WERI-Rb-1 (cell line): ENCODE data around the gene ATP23.

Experiments
- DNase-seq: peaks from one replicate; pipeline ENCODE4 v3.0.0-alpha.2; 2020
- H3K27ac ChIP-seq: fragments of 250-450 bp; sonication (Bioruptor Pico); 2 replicates; pipeline ENCODE4 v1.5.1; 2020; ENCODE audit warnings: mild to moderate bottlenecking, moderate library complexity
- H3K27me3 ChIP-seq: fragments of 250-450 bp; sonication (Bioruptor Pico); 2 replicates; pipeline ENCODE4 v1.5.1; 2021; ENCODE audit warnings: mild to moderate bottlenecking, low read depth, moderate library complexity; ENCODE audit not compliant: insufficient read depth, severe bottlenecking
- H3K36me3 ChIP-seq: fragments of 250-450 bp; sonication (Bioruptor Pico); 2 replicates; pipeline ENCODE4 v1.5.1; 2020; ENCODE audit warnings: mild to moderate bottlenecking, moderate library complexity
- H3K4me3 ChIP-seq: 2 replicates; pipeline ENCODE4 v1.5.1; 2011; ENCODE audit warnings: low read depth, mild to moderate bottlenecking, control low read depth, low read length
- H3K9me3 ChIP-seq: fragments of 250-450 bp; sonication (Bioruptor Pico); 2 replicates; pipeline ENCODE4 v1.5.1; 2021; ENCODE audit warnings: mild to moderate bottlenecking, moderate library complexity; ENCODE audit not compliant: severe bottlenecking
- CTCF ChIP-seq: IDR thresholded peaks from 2 replicates; pipeline ENCODE4 v1.5.1; 2011; ENCODE audit warnings: low read depth, mild to moderate bottlenecking, control low read depth, inconsistent platforms, low read length

ATP23 gene

GRCh38 chr12:57899010-57899662 is 42.2 kb upstream of the ATP23 start:
- TF ChIP-seq CTCF: no peak
- Histone ChIP-seq H3K36me3 (no peaks in the 10 kb centered on the region), H3K27me3 (no peaks in the 10 kb centered on the region), H3K4me3 (no peak overlapping the region), H3K9me3 (no peaks in the 10 kb centered on the region), H3K27ac (no peak overlapping the region)
- no peak for DNase-seq

DNA sequence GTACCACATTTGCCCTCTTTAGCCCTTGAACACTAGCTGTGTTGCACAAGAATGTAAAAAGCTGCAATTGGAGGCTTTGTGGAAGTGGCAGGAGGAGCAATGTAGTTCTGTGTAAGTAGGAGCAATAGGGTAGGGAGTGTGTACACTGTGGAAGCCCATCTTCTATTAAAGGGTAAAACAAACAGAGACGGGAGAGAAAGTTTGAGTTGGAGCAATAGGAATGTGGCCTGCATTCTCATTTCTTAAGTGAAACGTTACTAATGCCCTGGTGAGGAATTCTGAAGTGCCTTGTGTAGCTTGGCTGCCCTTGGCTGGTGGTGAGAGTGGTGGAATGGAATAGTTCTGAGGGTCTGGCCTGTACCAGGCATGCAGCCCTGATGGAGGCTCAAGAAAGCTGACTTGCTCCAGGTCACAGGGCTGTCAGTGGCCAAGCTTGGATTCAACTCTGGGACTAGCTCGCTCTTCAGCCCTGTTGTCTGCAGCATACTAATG is 38.8 kb upstream of the ATP23 start:
- H3K27me3 ChIP-seq: no peaks in the 10 kb centered on the region
- H3K27ac ChIP-seq: no peak overlapping the region
- no peaks in the 10 kb centered on the region for H3K9me3 ChIP-seq
- H3K36me3 ChIP-seq: no peaks in the 10 kb centered on the region
- no peak for DNase-seq
- H3K4me3 ChIP-seq: no peak overlapping the region
- TF ChIP-seq CTCF: no peak

GRCh38 chr12:57904426-57904825 is 36.9 kb upstream of the ATP23 start:
- no peak for DNase-seq
- Histone ChIP-seq H3K27me3 (peaks cover 4% of the 10 kb centered on the region), H3K9me3 (no peaks in the 10 kb centered on the region), H3K4me3 (no peak overlapping the region), H3K36me3 (no peaks in the 10 kb centered on the region), H3K27ac (no peak overlapping the region)
- no peak for TF ChIP-seq CTCF

DNA sequence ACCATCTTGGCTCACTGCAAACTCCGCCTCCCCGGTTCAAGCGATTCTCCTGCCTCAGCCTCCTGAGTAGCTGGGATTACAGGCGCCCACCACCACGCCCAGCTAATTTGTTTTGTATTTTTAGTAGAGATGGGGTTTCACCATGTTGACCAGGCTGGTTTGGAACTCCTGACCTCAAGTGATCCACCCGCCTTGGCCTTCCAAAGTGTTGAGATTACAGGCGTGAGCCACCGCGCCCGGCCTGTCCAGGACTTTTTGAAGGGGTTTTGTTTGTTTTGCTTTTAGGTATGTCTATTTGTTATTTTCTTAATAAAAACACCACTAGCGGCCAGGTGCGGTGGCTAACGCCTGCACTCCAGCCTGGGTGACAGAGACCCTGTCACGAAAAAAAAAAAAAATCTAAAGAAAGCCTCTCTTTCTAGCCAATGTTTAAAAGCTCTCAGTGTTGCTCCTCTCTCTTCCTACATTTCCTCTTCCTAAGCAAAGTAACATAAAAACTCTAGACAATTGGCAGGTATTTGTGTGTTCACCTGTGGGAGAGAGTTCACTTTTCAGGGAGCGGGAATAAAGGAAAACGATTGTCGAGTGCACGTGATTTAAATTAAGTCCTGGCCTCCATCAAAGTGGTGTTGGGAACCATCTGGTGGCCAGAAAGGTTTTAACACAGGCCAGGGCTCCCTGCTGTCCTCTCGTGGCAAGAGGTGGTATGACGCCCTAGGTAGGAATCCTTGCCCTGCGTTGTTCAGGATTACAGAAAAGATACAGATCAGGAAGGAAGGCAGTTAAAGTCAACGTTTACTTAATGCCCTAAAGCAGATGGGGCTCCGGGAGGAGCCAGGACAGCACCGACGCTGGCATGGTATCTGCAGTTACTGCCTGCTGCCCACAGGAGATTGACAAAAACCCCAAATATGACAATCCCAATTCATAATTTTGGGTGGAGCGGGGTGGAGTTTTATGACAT is 36.2 kb upstream of the ATP23 start:
- peak; percentile 90 for DNase-seq
- peaks cover 4% of the 10 kb centered on the region for H3K27me3 ChIP-seq
- no peak overlapping the region for H3K4me3 ChIP-seq
- no peaks in the 10 kb centered on the region for H3K9me3 ChIP-seq
- TF ChIP-seq CTCF: peak; percentile 99
- H3K27ac ChIP-seq: no peak overlapping the region
- H3K36me3 ChIP-seq: no peaks in the 10 kb centered on the region

DNA sequence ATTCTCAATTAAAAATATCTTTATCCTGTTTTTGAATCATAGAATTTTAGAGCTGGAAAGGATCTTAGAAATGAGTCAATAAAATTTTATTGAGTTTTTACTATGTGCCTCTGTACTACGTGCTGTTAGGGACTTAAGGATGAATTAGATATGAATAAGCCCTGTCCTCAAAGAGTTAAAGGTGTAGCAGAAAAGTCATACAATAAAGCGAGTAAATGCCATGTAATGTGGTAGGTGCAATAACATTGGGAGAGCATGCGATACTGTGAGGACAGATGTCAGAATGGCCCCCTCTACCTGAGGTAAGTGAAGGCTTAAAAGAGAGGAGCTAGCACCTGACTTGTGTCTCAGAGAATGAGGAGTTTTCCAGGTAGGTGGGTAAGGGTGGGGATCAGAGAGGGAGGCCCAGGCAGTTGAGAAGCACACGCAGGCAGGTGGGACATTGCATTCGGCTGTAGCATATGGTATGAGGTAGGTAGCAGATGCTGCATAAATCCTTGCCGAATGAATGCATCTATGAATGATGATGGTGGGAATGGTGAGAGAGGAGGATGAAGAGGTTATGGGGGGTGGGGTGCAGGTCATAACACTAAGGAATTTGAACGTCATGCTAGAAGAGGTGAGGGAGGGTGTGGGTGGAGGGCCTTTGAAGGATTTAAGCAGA is 35.4 kb upstream of the ATP23 start:
- TF ChIP-seq CTCF: no peak
- no peaks in the 10 kb centered on the region for H3K9me3 ChIP-seq
- no peaks in the 10 kb centered on the region for H3K36me3 ChIP-seq
- no peak overlapping the region for H3K27ac ChIP-seq
- H3K4me3 ChIP-seq: no peak overlapping the region
- peaks cover 5% of the 10 kb centered on the region for H3K27me3 ChIP-seq
- no peak for DNase-seq
